WERI-Rb-1 (cell line): ENCODE data around the gene SLC24A4.

ENCODE experiments used
- DNase-seq: peaks from one replicate; pipeline ENCODE4 v3.0.0-alpha.2; 2020
- H3K27ac ChIP-seq: fragments of 250-450 bp; sonication (Bioruptor Pico); 2 replicates; pipeline ENCODE4 v1.5.1; 2020; ENCODE audit warnings: mild to moderate bottlenecking, moderate library complexity
- H3K27me3 ChIP-seq: fragments of 250-450 bp; sonication (Bioruptor Pico); 2 replicates; pipeline ENCODE4 v1.5.1; 2021; ENCODE audit warnings: mild to moderate bottlenecking, low read depth, moderate library complexity; ENCODE audit not compliant: insufficient read depth, severe bottlenecking
- H3K36me3 ChIP-seq: fragments of 250-450 bp; sonication (Bioruptor Pico); 2 replicates; pipeline ENCODE4 v1.5.1; 2020; ENCODE audit warnings: mild to moderate bottlenecking, moderate library complexity
- H3K4me3 ChIP-seq: 2 replicates; pipeline ENCODE4 v1.5.1; 2011; ENCODE audit warnings: low read depth, mild to moderate bottlenecking, control low read depth, low read length
- H3K9me3 ChIP-seq: fragments of 250-450 bp; sonication (Bioruptor Pico); 2 replicates; pipeline ENCODE4 v1.5.1; 2021; ENCODE audit warnings: mild to moderate bottlenecking, moderate library complexity; ENCODE audit not compliant: severe bottlenecking
- TF ChIP-seq, protein P1 (sequence below): IDR thresholded peaks from 2 replicates; pipeline ENCODE4 v1.5.1; 2011; ENCODE audit warnings: low read depth, mild to moderate bottlenecking, control low read depth, inconsistent platforms, low read length

SLC24A4 gene

DNA sequence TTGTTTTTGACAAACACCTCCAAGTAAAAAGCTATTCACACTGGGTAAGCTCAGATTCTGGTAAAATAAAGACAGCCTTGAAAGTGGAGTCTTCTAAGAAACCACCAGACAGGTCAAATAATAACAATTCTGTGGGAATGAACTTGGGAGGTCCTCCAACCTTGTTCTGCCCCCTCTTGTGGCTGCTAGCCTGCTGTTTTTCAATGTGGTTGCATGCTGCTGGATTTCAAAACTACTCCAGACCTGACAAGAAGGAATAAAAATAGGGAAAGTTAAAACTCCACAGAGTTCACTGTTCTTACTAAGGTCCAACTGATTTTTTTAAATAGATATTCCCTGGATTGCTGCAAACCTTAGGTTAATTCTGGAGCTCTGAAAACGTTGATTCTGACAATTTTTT lies 158.4 kb downstream of the SLC24A4 start:
- DNase-seq, result no peak
- Histone ChIP-seq H3K36me3 (no peaks in the 10 kb centered on the region), H3K9me3 (peaks cover 2% of the 10 kb centered on the region), H3K27me3 (no peaks in the 10 kb centered on the region), H3K27ac (no peak overlapping the region), H3K4me3 (no peak overlapping the region)
- TF ChIP-seq, protein P1, sequence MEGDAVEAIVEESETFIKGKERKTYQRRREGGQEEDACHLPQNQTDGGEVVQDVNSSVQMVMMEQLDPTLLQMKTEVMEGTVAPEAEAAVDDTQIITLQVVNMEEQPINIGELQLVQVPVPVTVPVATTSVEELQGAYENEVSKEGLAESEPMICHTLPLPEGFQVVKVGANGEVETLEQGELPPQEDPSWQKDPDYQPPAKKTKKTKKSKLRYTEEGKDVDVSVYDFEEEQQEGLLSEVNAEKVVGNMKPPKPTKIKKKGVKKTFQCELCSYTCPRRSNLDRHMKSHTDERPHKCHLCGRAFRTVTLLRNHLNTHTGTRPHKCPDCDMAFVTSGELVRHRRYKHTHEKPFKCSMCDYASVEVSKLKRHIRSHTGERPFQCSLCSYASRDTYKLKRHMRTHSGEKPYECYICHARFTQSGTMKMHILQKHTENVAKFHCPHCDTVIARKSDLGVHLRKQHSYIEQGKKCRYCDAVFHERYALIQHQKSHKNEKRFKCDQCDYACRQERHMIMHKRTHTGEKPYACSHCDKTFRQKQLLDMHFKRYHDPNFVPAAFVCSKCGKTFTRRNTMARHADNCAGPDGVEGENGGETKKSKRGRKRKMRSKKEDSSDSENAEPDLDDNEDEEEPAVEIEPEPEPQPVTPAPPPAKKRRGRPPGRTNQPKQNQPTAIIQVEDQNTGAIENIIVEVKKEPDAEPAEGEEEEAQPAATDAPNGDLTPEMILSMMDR, result no peak

DNA sequence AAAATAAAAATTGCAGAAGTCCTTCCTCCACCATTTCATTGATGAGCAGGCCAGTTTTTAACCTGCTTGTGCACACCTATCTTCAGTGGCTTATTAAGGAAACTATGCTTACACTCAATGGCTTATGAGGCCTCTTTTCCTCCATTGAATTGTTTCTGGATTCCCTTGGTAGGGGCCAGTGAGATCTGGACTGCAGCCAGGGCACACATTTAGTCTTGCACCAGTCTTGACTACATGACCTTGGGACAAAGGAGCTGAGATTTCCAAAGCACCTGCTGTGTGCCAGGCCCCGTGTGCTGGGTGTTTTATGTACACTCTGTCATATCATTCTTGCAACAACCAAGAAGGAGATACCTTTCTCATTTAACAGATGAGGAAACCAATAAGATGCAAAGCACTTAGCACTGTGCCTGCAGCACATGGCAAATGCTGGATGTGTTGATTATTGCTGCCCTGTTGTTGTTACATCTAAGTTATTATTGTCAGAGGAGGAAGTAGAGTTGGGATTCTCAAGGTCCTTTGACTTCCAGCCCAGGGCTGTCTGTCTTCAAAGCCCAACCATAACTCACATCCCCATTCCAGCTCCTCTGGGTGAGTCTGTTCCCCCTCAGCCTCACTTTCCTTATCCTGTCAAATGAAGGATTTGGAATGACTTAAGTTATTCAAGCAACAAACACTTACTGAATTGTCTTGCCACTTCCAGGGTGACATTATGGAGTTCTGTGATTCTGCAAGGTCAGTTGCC lies 159.0 kb downstream of the SLC24A4 start:
- Histone ChIP-seq H3K9me3 (no peaks in the 10 kb centered on the region), H3K27me3 (no peaks in the 10 kb centered on the region), H3K4me3 (no peak overlapping the region), H3K27ac (no peak overlapping the region), H3K36me3 (no peaks in the 10 kb centered on the region)
- TF ChIP-seq, protein P1, result no peak
- no peak for DNase-seq

DNA sequence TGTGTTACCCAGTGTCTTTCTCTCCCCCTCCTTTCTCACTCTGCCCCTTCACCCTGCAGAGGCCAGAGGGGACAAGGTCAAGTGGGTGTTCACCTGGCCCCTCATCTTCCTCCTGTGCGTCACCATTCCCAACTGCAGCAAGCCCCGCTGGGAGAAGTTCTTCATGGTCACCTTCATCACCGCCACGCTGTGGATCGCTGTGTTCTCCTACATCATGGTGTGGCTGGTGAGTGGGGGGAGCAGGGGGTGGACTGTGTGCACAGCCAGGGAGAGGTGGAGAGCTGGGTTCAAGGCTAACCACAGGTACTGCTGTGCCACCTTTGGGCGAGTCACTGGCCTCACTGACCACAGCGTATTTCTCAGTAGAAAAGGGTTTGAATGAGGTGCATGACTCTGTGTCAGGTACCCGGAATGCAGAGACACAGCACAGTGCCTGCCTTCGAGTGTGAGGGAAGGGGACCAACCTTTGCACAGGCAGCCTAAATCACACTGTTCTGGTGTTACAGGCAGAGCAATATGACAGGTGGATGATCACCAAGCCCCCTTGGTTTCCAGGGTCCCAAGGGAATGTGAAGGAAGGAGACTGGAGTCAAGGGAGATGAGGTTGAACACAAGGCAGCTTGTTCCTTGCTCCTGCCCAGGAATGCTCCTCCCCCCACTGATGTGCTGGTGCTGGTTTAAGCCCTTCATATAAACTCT lies 159.8 kb downstream of the SLC24A4 start:
- no peak overlapping the region for H3K4me3 ChIP-seq
- H3K36me3 ChIP-seq, result no peaks in the 10 kb centered on the region
- H3K27ac ChIP-seq, result no peak overlapping the region
- TF ChIP-seq, protein P1, result no peak
- no peaks in the 10 kb centered on the region for H3K9me3 ChIP-seq
- no peaks in the 10 kb centered on the region for H3K27me3 ChIP-seq
- DNase-seq, result no peak

DNA sequence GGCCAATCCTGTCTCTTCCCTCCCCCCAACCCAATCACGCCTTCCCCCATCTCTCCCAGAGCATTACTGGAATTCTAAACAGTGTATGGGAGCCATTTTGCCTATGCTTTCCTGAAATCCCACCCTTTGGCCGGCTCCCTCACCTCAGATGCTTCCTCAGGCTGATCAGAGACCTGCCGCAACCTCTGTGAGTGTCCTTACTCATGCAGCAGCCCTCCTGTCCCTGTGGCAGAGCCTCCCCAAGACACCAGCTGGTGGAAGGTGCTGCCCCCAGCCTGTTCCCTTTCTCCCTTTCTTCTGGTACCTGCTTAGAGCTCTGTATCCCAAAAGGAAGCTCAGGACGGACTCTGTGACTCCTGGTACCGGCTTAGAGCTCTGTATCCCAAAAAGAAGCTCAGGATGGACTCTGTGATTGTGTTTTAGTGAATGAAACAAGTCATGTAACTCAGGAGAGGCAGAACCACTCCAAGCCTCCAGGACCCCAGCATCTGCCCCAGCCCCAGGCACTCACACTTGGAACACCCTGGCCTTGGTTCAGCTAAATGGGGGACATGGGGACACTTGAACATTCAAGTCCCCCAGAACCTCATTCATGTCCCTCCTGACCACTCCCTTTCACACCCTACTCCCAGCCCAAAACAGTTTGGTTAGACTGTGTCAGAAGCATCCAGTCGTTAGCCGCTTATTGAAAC lies 161.3 kb downstream of the SLC24A4 start:
- TF ChIP-seq, protein P1, result no peak
- no peaks in the 10 kb centered on the region for H3K36me3 ChIP-seq
- H3K9me3 ChIP-seq, result no peaks in the 10 kb centered on the region
- DNase-seq, result no peak
- H3K27me3 ChIP-seq, result no peaks in the 10 kb centered on the region
- H3K27ac ChIP-seq, result no peak overlapping the region
- H3K4me3 ChIP-seq, result no peak overlapping the region

DNA sequence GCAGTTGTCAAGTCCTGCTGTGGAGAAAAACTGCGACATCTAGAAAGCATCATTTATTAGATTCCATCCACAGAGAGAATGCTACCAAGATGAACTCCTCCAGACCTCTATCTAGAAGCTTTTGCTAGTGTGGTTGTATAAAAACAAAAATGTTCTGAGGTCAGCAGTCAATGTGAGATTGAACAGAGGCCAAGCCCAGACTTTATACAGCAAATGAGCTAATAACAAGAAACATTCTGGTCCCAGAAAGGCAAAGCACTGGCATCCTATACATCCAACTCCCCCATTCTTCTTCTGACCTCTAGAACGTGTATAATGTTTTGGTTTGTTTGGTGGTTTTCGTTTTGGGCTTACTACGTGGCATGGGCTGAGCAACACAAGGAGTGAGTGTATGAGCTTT lies 163.9 kb downstream of the SLC24A4 start:
- DNase-seq, result no peak
- TF ChIP-seq, protein P1, result no peak
- Histone ChIP-seq H3K36me3 (no peaks in the 10 kb centered on the region), H3K27me3 (no peaks in the 10 kb centered on the region), H3K27ac (no peak overlapping the region), H3K4me3 (no peak overlapping the region), H3K9me3 (no peaks in the 10 kb centered on the region)
